ENCODE results near the gene BAHD1.

GRCh38 chr15:40418126-40418525 lies 22.6 kb upstream of the BAHD1 start:
- TF ChIP-seq EZH2 (optimal IDR thresholded peaks at IDR 0.05; ENCODE audit: low read depth, low read length) (no peak), CTCF (IDR thresholded peaks at IDR 0.05; ENCODE audit: low read length) (no peak), EZH2phosphoT487 (IDR thresholded peaks at IDR 0.05; ENCODE audit: low read length) (no peak)
